ENCODE results near the gene PREP.

Gene PREP

GRCh38 chr6:105402939-105403935, at the start of gene PREP:
Gene PREP (minus strand): TSS chr6:105403082. CDS start chr6:105402891, 191 bp downstream.
- Histone ChIP-seq H2AFZ (ENCODE audit: low read length) (peak within 1 kb of the TSS; percentile 100), H3K36me3 (ENCODE audit: insufficient read depth, low read length) (no peaks in the 10 kb centered on the region), H3K4me1 (ENCODE audit: insufficient read depth, low read length, poor library complexity, severe bottlenecking) (peaks cover 45% of the 10 kb centered on the region), H3K27me3 (ENCODE audit: insufficient read depth, low read length, poor library complexity, severe bottlenecking) (no peaks in the 10 kb centered on the region), H3K79me2 (ENCODE audit: insufficient read depth, low read length) (peaks cover 46% of the 10 kb centered on the region), H3K4me3 (ENCODE audit: low read length, poor library complexity, severe bottlenecking) (peak within 1 kb of the TSS; percentile 93), H3K4me2 (ENCODE audit: low read depth, low read length, poor library complexity, severe bottlenecking) (peak within 1 kb of the TSS; percentile 89), H3K9me3 (ENCODE audit: insufficient read depth, low read depth, low read length) (no peaks in the 10 kb centered on the region), H3K9me2 (replicated peaks; ENCODE audit: low read depth, low read length) (no peaks in the 10 kb centered on the region), H4K20me1 (ENCODE audit: insufficient read depth, low read length, poor library complexity, severe bottlenecking) (peaks cover 26% of the 10 kb centered on the region), H3K9ac (ENCODE audit: low read depth, low read length, poor library complexity, severe bottlenecking) (peak within 1 kb of the TSS; percentile 86), H3F3A (ENCODE audit: low read depth) (no peaks in the 10 kb centered on the region)
- TF ChIP-seq EZH2phosphoT487 (IDR thresholded peaks at IDR 0.05; ENCODE audit: borderline replicate concordance), result no peak
- peak; percentile 87 for TF ChIP-seq CTCF (conservative IDR thresholded peaks at IDR 0.05; ENCODE audit: low read length)

GRCh38 chr6:105452376-105452775, 49.5 kb upstream of the PREP start:
- no peaks in the 10 kb centered on the region for H4K20me1 ChIP-seq (ENCODE audit: insufficient read depth, low read length, poor library complexity, severe bottlenecking)
- H3K4me3 ChIP-seq (ENCODE audit: low read length, poor library complexity, severe bottlenecking), result no peak overlapping the region
- no peak overlapping the region for H3K9ac ChIP-seq (ENCODE audit: low read depth, low read length, poor library complexity, severe bottlenecking)
- H2AFZ ChIP-seq (ENCODE audit: low read length), result no peak overlapping the region
- H3K4me2 ChIP-seq (ENCODE audit: low read depth, low read length, poor library complexity, severe bottlenecking), result peak overlapping the region; percentile 55
- no peaks in the 10 kb centered on the region for H3K36me3 ChIP-seq (ENCODE audit: insufficient read depth, low read length)
- no peaks in the 10 kb centered on the region for H3F3A ChIP-seq (ENCODE audit: low read depth)
- no peaks in the 10 kb centered on the region for H3K79me2 ChIP-seq (ENCODE audit: insufficient read depth, low read length)
- no peaks in the 10 kb centered on the region for H3K9me2 ChIP-seq (replicated peaks; ENCODE audit: low read depth, low read length)
- H3K9me3 ChIP-seq (ENCODE audit: insufficient read depth, low read depth, low read length), result no peaks in the 10 kb centered on the region
- H3K4me1 ChIP-seq (ENCODE audit: insufficient read depth, low read length, poor library complexity, severe bottlenecking), result peaks cover 13% of the 10 kb centered on the region
- TF ChIP-seq EZH2phosphoT487 (IDR thresholded peaks at IDR 0.05; ENCODE audit: borderline replicate concordance), result no peak
- TF ChIP-seq CTCF (conservative IDR thresholded peaks at IDR 0.05; ENCODE audit: low read length), result peak; percentile 41
- no peaks in the 10 kb centered on the region for H3K27me3 ChIP-seq (ENCODE audit: insufficient read depth, low read length, poor library complexity, severe bottlenecking)

- no peaks in the 10 kb centered on the region for H3F3A ChIP-seq (ENCODE audit: low read depth)
- H3K9me2 ChIP-seq (replicated peaks; ENCODE audit: low read depth, low read length), result no peaks in the 10 kb centered on the region
- H3K9ac ChIP-seq (ENCODE audit: low read depth, low read length, poor library complexity, severe bottlenecking), result no peak overlapping the region
- no peak overlapping the region for H3K4me2 ChIP-seq (ENCODE audit: low read depth, low read length, poor library complexity, severe bottlenecking)
- no peaks in the 10 kb centered on the region for H3K79me2 ChIP-seq (ENCODE audit: insufficient read depth, low read length)
- H3K4me3 ChIP-seq (ENCODE audit: low read length, poor library complexity, severe bottlenecking), result no peak overlapping the region
- H2AFZ ChIP-seq (ENCODE audit: low read length), result no peak overlapping the region
- no peaks in the 10 kb centered on the region for H3K27me3 ChIP-seq (ENCODE audit: insufficient read depth, low read length, poor library complexity, severe bottlenecking)
- H4K20me1 ChIP-seq (ENCODE audit: insufficient read depth, low read length, poor library complexity, severe bottlenecking), result no peaks in the 10 kb centered on the region
- no peaks in the 10 kb centered on the region for H3K36me3 ChIP-seq (ENCODE audit: insufficient read depth, low read length)
- TF ChIP-seq CTCF (conservative IDR thresholded peaks at IDR 0.05; ENCODE audit: low read length), result no peak
- TF ChIP-seq EZH2phosphoT487 (IDR thresholded peaks at IDR 0.05; ENCODE audit: borderline replicate concordance), result no peak
- peaks cover 13% of the 10 kb centered on the region for H3K4me1 ChIP-seq (ENCODE audit: insufficient read depth, low read length, poor library complexity, severe bottlenecking)
- H3K9me3 ChIP-seq (ENCODE audit: insufficient read depth, low read depth, low read length), result no peaks in the 10 kb centered on the region
Measured at GRCh38 chr6:105449756-105450390, 47.0 kb upstream of the PREP start.
